Activated naive CD4-positive, alpha-beta T cell treated with anti-CD3 and anti-CD28 coated beads for 36 hours (primary cell): ENCODE data around the gene PHACTR3. TPM values are rescaled to one million over a fixed set of nuclear protein-coding genes. Genes with fewer than 3 reads are reported as not detected.
"Not testable (repeated sequence)": the region's sequence is repeated elsewhere in the genome, so short reads cannot be mapped to it uniquely, and the experiment has no call there.

Experiments
- CTCF ChIA-PET: fragments of 350-600 bp; sonication (Branson Sonifier 250); formaldehyde crosslinking; loops from one replicate; lab custom pipeline; 2021; ENCODE audit warnings: antibody characterized with exemption; lab: Charles Lee
- DNase-seq: peaks from one replicate; pipeline ENCODE4 v3.0.0-alpha.2; 2020
- H3K27ac Mint-ChIP-seq: one replicate; pipeline ENCODE4 v1.8.0; 2021; ENCODE audit warnings: mild to moderate bottlenecking, mixed read lengths
- H3K27me3 Mint-ChIP-seq: one replicate; pipeline ENCODE4 v1.8.0; 2021; ENCODE audit warnings: low read depth, mixed read lengths
- H3K36me3 Mint-ChIP-seq: one replicate; pipeline ENCODE4 v1.8.0; 2021; ENCODE audit warnings: low read depth, mixed read lengths
- H3K4me1 Mint-ChIP-seq: one replicate; pipeline ENCODE4 v1.8.0; 2021; ENCODE audit warnings: low read depth, mixed read lengths
- H3K4me3 Mint-ChIP-seq: one replicate; pipeline ENCODE4 v1.8.0; 2021; ENCODE audit warnings: mild to moderate bottlenecking, moderate library complexity, mixed read lengths
- H3K9me3 Mint-ChIP-seq: one replicate; pipeline ENCODE4 v1.8.0; 2021; ENCODE audit warnings: mixed read lengths
- intact Hi-C: fragments of 100-400 bp; cut with micrococcal nuclease; formaldehyde crosslinking; loops from one replicate; pipeline ENCODE4 v1.15.1; 2023
- total RNA-seq, 2 experiments: library from RNA; stranded (reverse); gene quantifications; one replicate each; pipeline ENCODE4 v1.2.3, GENCODE V29; 2021

PHACTR3 gene
- total RNA-seq, 2 experiments from 2014 or later, result not detected

DNA sequence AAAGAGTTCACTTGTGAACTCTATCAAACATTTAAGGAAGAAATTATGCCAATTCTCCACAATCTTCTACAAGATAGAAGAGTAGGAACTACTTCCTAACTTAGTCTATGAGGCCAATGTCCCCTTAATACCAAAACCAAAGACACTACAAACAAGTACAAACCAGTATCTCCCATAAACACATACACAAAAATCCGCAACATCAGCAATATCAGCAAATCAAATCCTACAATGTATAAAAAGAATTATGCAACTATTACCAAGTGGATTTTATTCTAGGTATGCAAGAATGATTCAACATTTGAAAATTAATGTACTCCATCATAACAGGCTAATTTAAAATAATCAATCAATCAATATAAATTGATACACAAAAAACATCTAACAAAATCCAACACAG is 283.7 kb downstream of the PHACTR3 start:
- peaks cover 2% of the 10 kb centered on the region for H3K9me3 Mint-ChIP-seq
- no peaks in the 10 kb centered on the region for H3K27me3 Mint-ChIP-seq
- peaks cover 2% of the 10 kb centered on the region for H3K36me3 Mint-ChIP-seq
- intact Hi-C loops, result no loop called here
- H3K27ac Mint-ChIP-seq, result no peak overlapping the region
- no peak overlapping the region for H3K4me3 Mint-ChIP-seq
- no peak for DNase-seq
- H3K4me1 Mint-ChIP-seq, result peaks cover 4% of the 10 kb centered on the region
- CTCF ChIA-PET, result no interaction called here

DNA sequence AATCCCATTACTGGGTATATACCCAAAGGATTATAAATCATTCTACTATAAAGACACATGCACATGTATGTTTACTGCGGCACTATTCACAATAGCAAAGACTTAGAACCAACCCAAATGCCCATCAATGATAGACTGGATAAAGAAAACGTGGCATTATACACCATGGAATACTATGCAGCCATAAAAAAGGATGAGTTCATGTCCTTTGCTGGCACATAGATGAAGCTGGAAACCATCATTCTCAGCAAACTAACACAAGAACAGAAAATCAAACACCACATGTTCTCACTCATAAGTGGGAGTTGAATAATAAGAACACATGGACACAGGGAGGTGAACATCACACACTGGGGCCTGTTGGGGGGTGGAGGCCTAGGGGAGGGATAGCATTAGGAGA is 285.7 kb downstream of the PHACTR3 start:
- H3K9me3 Mint-ChIP-seq, H3K4me3 Mint-ChIP-seq, H3K36me3 Mint-ChIP-seq, H3K27me3 Mint-ChIP-seq, DNase-seq, CTCF ChIA-PET, H3K27ac Mint-ChIP-seq, intact Hi-C loops, H3K4me1 Mint-ChIP-seq: not testable (repeated sequence)

DNA sequence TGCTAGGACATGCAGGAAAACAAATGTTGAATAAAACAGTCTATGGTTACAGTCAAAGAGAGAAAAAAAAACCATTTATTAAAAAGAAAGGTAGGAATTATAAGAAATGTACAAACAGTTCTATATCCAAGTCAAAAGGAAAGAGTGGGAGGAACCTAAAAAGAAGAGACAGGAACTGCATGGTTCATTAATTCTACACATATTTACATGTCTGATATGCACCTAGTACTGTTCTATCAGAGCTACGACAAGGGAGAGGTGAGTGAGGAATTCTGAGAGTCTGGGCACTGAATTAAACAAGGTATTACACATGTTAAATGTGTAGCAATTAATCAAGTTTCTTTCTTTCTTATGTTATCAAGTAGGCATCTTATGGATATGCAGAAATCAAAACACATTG is 287.2 kb downstream of the PHACTR3 start:
- H3K4me3 Mint-ChIP-seq, result no peak overlapping the region
- peaks cover 4% of the 10 kb centered on the region for H3K4me1 Mint-ChIP-seq
- H3K27me3 Mint-ChIP-seq, result peaks cover 2% of the 10 kb centered on the region
- CTCF ChIA-PET, result no interaction called here
- H3K36me3 Mint-ChIP-seq, result peaks cover 2% of the 10 kb centered on the region
- H3K9me3 Mint-ChIP-seq, result peaks cover 2% of the 10 kb centered on the region
- intact Hi-C loops, result no loop called here
- DNase-seq, result no peak
- H3K27ac Mint-ChIP-seq, result no peak overlapping the region

DNA sequence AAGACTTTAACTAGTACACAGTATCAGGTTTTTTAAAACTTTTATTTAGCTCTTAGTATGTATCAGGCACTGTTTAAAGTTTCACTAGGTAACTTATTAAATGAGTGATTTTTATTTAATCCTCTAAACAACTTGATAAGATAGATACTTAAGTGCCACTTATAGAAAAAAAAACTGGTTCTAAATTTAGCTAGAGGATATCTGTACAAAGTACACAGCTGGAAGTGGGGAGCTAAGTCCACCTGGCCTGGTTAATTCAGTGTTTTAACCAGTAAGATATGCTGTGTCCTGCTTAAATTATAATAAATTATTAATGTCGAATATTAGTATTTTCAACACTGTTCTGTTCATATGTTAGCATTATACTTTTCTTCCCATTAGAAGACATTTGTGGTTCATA is 291.6 kb downstream of the PHACTR3 start:
- no peaks in the 10 kb centered on the region for H3K9me3 Mint-ChIP-seq
- H3K27ac Mint-ChIP-seq, result no peak overlapping the region
- CTCF ChIA-PET, result interaction anchor here (0.6 to 1.5 kb wide), 3 partner anchors 9 to 917 kb away, joined by 3 to 6 read pairs (median 3); no protein-coding TSS in a partner anchor
- peaks cover 4% of the 10 kb centered on the region for H3K4me1 Mint-ChIP-seq
- no peak for DNase-seq
- H3K4me3 Mint-ChIP-seq, result no peak overlapping the region
- intact Hi-C loops, result no loop called here
- H3K36me3 Mint-ChIP-seq, result peaks cover 2% of the 10 kb centered on the region
- peaks cover 2% of the 10 kb centered on the region for H3K27me3 Mint-ChIP-seq
